ENCODE measurements around the gene CERK.

The CERK gene

DNA sequence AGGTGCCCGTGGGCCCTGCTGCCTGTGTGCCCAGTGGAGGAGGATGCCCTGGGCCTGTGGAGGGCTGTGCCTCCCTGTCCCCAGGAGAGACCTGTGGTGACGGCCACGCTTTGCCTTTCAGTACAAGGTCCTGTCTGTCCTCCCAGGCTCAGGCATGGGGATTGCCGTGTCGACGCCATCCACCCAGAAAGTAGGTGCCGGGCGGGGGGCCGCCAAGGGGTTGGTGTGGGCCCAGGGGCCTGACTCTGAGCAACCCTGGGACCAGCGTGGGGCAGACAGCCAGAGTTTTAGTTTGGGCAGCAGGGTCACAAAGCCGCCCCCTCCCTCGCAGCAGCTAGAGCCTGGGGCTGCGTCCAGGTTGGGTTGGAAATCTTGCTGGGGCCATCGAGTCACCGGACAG lies 61.6 kb downstream of the CERK start:
- DNase-seq, result no peak

- no peak for DNase-seq
Observed at GRCh38 chr22:46675938-46676337, 62.1 kb downstream of the CERK start.

DNA sequence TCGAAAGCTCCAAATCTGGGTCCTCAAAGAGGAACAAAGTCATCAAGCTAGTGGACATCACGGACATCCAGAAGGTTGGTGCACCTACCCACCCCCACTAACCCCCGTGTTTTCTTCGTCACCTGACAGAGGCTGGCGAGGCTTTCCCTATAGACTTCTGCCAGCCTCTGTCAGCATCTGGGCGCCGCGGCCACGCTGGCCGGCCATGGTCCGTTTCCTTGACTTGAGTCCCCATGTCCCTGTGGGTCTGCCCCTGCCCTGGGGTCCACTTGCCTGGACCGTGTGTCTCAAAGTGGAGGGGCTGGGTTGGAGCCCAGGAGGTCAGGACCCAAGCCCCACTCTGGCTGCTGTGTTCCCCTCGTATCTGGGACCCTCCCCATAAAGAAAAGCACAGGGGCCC lies 62.6 kb downstream of the CERK start:
- no peak for DNase-seq

- no peak for DNase-seq
Observed at GRCh38 chr22:46674906-46675305, 63.1 kb downstream of the CERK start.

DNA sequence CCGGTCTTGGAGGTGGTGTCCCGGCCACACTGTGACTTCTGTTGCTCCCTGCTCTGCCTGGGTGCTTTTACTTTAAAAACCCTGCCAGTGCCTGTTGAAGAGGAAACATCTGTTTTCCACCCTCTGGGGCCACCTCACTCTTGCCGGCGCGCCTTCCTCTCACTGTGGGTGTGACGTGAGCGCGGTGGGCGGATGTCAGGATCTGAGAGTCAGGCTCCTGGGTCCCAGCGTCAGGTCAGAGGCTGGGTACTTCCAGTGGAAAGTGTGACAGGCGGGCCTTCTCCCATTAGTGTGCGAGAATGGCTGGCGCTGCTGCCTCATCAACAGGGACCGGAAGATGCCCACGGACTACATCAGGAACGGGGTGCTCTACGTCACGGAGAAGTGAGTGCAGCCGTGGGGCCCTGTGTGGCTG lies 63.7 kb downstream of the CERK start:
- no peak for DNase-seq

DNA sequence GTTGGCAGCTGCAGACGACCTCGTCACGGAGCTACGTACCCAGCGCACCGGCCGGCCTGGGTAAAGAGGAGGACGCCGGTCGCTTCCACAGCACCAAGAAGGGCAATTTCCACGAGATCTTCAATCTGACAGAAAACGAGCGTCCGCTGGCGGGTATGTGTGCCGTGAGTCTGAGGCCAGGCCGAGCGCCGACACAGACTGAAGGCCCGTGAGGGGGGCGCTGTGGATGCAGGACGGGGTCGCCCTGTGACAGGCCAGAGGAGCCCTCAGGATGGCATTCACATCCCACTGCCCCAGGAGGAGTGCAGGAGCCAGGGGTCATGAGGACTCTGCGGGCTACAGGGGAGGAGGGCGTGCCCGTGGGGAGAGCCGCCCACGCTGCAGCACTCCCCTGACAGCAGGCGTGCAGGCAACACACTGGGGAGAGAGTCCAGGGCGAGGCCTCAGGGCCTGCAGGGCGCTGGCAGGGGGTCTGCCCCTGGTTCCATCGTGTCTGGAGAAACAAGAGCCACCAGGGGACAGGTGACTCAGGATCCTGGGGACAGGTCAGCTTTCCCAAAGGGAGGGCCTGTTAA lies 64.3 kb downstream of the CERK start:
- DNase-seq, result no peak

DNA sequence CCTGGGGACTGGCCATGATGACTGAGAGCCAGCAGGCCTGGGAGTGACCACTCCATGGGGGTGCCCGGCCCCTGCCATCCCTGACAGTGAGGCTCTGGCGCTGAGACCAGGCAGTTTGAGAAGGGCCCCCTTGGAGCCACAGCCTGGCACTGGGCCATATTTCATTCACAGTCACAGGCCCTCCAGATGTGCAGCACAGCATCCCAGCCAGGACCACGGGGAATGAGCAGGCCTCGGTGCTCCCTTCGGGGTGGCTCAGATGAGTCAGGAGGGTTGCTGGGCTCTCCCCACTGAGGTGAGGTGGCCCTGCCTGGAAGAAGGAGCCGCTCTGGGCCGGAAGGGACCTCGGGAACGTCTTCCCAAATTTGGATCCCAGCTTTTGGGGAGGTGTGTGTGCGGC lies 64.8 kb downstream of the CERK start:
- no peak for DNase-seq

DNA sequence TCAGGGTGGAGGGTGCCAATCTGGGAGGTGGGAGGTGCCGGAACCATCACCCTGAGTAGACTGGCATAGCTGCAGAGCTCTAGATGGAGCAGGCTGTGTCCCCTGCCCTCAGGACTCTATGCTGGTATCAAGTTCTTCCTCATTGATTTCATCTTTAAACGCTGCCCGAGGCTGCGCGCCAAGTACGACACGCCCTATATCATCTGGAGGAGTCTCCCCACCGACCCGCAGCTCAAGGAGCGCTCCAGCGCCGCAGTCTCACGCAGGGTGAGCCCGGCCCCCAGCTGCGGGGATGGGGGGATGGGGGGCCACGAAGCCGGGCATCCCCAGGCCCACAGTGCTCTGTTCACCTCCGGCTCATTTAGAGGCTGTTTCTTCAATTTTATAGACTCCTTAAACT lies 65.3 kb downstream of the CERK start:
- DNase-seq, result no peak

DNA sequence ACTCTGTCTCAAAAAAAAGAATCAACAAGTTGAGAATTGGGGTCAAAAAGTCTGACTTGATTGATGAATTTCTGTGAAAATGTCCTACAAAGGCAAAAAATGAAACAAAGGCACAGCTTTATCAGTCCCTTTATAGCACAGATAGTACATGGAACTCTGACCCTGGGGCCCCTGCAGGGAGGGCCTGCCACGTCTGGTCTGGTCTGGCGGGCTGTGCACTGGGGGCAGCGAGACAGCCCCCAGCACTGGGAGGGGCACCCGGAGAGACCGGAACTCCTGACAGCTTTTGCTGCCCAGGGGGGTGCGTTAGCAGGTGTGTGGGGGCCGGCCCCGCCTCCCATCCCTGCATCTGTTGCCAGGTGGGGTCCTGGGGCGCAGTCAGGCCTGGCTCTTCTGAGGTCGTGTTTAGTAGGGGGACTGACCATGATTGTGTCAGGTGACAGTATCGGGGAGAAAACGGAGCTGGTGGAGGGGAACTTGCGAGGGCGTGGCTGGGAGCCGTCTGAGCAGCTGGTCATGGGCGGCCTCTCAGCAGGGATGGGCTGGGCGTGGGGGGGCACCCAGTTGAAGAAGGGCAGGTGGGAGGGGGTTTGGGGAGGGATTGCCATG lies 66.1 kb downstream of the CERK start:
- DNase-seq, result no peak

GRCh38 chr22:46669201-46669600 lies 68.9 kb downstream of the CERK start:
- DNase-seq, result no peak

- no peak for DNase-seq
Observed at GRCh38 chr22:46668116-46668515, 69.9 kb downstream of the CERK start.

- no peak for DNase-seq
Observed at GRCh38 chr22:46667245-46667623, 70.8 kb downstream of the CERK start.

- no peak for DNase-seq
Observed at GRCh38 chr22:46666577-46667244, 71.3 kb downstream of the CERK start.

GRCh38 chr22:46665751-46666280 lies 72.2 kb downstream of the CERK start:
- DNase-seq, result no peak

- no peak for DNase-seq
Observed at GRCh38 chr22:46665151-46665695, 72.8 kb downstream of the CERK start.

GRCh38 chr22:46664301-46664855 lies 73.7 kb downstream of the CERK start:
- DNase-seq, result no peak

- no peak for DNase-seq
Observed at GRCh38 chr22:46663436-46664100, 74.5 kb downstream of the CERK start.

GRCh38 chr22:46663001-46663400 lies 75.1 kb downstream of the CERK start:
- DNase-seq, result no peak

DNA sequence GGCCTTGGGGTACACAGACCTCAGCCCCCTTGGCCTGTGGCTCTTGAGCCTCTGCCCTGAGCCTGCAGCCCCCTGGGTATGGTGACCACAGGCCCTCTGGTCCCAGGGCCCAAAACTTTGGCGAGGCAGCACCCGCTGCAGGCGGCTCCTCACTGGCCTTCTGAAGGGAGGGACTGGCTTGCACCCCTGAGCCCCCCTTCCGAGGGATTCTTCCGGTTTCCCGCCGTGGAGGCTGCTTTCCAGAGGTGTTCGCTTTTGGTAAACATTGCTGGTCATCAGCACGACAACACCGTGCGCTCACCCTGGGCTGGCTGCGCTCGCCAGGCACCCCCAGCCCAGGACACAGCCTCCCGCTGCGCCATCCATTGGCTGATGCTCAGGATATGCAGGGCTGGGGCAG lies 75.8 kb downstream of the CERK start:
- no peak for DNase-seq

GRCh38 chr22:46661221-46661851 lies 76.7 kb downstream of the CERK start:
- DNase-seq, result no peak

DNA sequence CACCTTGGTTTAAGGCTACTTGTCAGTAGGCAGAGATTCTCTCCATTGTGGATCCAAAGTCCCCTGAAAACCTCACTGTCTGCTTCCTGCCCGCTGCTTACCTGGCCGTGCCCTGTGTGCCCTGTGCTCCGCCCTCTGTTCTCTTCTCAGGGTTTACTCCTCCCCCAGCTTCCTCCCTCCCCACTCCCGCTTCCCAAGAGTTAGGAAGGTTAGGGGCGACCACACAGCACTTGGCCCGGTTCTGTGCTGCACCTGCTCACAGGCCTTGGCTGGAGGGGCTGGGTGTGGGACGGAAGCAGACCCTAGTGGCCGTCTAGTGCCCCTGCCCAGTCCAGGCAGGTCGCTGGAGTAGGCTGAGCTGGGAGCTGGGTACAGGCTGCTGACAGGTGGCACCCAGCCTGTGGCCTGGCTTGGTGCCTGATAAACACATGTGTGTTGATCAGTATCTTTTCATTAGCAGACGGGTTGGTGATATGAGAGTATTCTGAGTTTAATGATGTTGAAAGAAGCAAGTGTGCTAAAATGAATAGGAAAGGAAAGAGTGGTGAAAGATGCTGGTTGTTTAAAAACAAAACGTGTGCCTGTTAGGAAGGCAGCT lies 77.3 kb downstream of the CERK start:
- DNase-seq, result no peak

DNA sequence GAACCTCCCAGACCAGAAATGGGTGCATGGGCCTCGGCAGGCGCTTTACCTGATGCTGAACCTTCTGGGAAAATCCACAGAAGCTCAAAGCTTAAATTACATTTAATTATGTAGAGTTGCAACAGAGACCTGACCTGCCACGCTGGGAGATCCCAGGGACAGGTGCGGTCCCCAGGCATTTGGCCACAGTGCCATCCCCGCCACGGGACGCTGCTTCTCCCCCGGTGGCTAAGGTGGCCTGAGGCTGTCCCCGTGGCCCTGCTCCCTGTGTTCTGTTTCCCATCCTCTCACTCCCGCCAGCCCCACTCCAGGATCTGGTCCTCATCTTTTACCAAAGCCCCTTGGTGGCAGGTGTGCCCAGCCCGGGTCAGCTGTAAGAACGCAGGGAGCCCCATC lies 78.3 kb downstream of the CERK start:
- DNase-seq, result no peak
